ENCODE data around the gene NRXN3. TPM values are rescaled to one million over a fixed set of nuclear protein-coding genes. Genes with fewer than 3 reads are reported as not detected.

Gene NRXN3
- total RNA-seq, 1 experiment from 2014 or later = not detected

DNA sequence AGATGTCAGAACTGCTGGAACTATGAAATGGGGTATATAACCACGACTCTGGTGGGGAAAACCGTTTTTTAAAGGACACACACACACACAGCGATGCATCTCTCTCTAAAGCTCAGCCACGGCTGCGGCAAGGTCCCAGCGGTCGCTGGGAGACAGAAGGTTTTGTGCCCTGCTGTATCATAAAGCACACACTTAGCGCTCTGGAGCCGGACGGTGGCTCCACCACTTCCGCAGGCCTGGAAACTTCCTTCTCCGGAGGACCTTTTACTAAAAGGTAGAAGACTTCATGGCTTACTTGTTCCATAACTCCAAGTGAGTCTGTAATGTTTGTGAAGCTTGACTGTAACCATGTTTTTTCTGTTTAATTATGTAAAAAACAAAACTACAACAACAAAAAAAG lies 1691.9 kb downstream of the NRXN3 start:
- CTCF ChIA-PET = no interaction called here
- intact Hi-C loops (cut with micrococcal nuclease; ENCODE audit: unreplicated experiment) = no loop called here
- no peak overlapping the region for H3K27ac ChIP-seq
- H3K9me2 ChIP-seq (ENCODE audit: insufficient read depth) = no peaks in the 10 kb centered on the region
- BruUV-seq (replicated peaks) = no TSS peak
- no peaks in the 10 kb centered on the region for H3K9me3 ChIP-seq (ENCODE audit: insufficient read depth, low read depth)
- no peak for DNase-seq
- H3F3A ChIP-seq (ENCODE audit: insufficient read depth, low read depth) = no peaks in the 10 kb centered on the region
- POLR2A ChIA-PET (ENCODE audit: unreplicated experiment) = no interaction called here
- no peaks in the 10 kb centered on the region for H3K36me3 ChIP-seq (ENCODE audit: low read depth)
- H3K4me3 ChIP-seq = no peak overlapping the region
- H2AFZ ChIP-seq = no peak overlapping the region
- H3K79me2 ChIP-seq (ENCODE audit: low read depth) = no peaks in the 10 kb centered on the region
- no peak overlapping the region for H3K4me2 ChIP-seq
- no peaks in the 10 kb centered on the region for H3K4me1 ChIP-seq (replicated peaks; ENCODE audit: insufficient read depth)
- peaks cover 20% of the 10 kb centered on the region for H3K27me3 ChIP-seq (ENCODE audit: insufficient read depth, low read depth)
- H4K20me1 ChIP-seq (ENCODE audit: insufficient read depth) = no peaks in the 10 kb centered on the region
- TF ChIP-seq, protein P1, sequence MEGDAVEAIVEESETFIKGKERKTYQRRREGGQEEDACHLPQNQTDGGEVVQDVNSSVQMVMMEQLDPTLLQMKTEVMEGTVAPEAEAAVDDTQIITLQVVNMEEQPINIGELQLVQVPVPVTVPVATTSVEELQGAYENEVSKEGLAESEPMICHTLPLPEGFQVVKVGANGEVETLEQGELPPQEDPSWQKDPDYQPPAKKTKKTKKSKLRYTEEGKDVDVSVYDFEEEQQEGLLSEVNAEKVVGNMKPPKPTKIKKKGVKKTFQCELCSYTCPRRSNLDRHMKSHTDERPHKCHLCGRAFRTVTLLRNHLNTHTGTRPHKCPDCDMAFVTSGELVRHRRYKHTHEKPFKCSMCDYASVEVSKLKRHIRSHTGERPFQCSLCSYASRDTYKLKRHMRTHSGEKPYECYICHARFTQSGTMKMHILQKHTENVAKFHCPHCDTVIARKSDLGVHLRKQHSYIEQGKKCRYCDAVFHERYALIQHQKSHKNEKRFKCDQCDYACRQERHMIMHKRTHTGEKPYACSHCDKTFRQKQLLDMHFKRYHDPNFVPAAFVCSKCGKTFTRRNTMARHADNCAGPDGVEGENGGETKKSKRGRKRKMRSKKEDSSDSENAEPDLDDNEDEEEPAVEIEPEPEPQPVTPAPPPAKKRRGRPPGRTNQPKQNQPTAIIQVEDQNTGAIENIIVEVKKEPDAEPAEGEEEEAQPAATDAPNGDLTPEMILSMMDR (conservative IDR thresholded peaks at IDR 0.05) = no peak
- TF ChIP-seq EZH2 (IDR thresholded peaks at IDR 0.05; ENCODE audit: low read depth) = no peak

DNA sequence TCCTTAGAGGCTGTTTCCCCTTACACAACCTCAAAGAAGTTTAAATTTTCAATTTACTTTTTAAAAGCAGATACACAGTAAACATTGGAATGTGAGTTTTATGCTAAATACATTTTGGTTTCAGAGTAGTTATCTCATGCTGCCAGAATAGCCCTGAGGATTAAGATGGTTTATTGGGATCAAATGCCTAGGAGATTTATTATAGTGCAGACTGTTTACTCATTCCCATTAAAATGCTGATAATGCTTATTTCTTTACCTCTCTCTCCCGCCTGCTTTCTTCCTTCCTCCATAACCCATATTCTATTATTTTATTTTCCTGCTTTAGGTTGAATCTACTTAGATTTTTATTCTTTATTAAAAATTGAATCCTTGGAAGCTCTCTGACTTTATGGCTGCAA lies 1701.0 kb downstream of the NRXN3 start:
- Histone ChIP-seq H3F3A (ENCODE audit: insufficient read depth, low read depth) (no peaks in the 10 kb centered on the region), H3K27me3 (ENCODE audit: insufficient read depth, low read depth) (peaks cover 15% of the 10 kb centered on the region), H3K4me3 (no peak overlapping the region), H3K79me2 (ENCODE audit: low read depth) (no peaks in the 10 kb centered on the region), H4K20me1 (ENCODE audit: insufficient read depth) (no peaks in the 10 kb centered on the region), H3K4me1 (replicated peaks; ENCODE audit: insufficient read depth) (no peaks in the 10 kb centered on the region), H3K27ac (no peak overlapping the region), H3K36me3 (ENCODE audit: low read depth) (no peaks in the 10 kb centered on the region), H3K9me2 (ENCODE audit: insufficient read depth) (no peaks in the 10 kb centered on the region), H3K4me2 (no peak overlapping the region), H3K9me3 (ENCODE audit: insufficient read depth, low read depth) (no peaks in the 10 kb centered on the region; the same call in 1 of the 2 replicates), H2AFZ (no peak overlapping the region)
- BruUV-seq (replicated peaks) = no TSS peak
- no peak for TF ChIP-seq EZH2 (IDR thresholded peaks at IDR 0.05; ENCODE audit: low read depth)
- TF ChIP-seq, protein P1 (conservative IDR thresholded peaks at IDR 0.05) = no peak
- ChIA-PET CTCF (no interaction called here), POLR2A (ENCODE audit: unreplicated experiment) (no interaction called here)
- no peak for DNase-seq
- intact Hi-C loops (cut with micrococcal nuclease; ENCODE audit: unreplicated experiment) = no loop called here

DNA sequence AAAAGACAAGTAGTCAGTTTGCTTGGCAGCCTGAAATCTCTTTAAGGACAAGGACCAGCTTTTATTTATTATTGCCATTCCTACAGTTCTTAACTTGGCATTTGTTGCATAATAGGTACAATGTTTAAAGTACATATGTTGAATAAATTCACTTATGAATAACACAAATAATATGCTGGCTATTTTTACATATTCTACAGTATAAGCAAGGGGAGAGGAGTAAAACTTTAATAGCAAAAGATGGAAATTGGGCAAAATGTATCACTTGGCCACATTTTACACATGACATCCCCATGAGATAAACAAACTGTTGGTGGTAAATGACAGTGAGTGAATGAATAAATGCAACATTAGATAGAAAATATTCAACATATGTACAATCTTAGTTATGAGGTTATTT lies 1708.1 kb downstream of the NRXN3 start:
- no peak overlapping the region for H2AFZ ChIP-seq
- no peak overlapping the region for H3K27ac ChIP-seq
- H3K4me1 ChIP-seq (replicated peaks; ENCODE audit: insufficient read depth) = no peaks in the 10 kb centered on the region
- BruUV-seq (replicated peaks) = no TSS peak
- no peak overlapping the region for H3K4me2 ChIP-seq
- H3K4me3 ChIP-seq = no peak overlapping the region
- no peaks in the 10 kb centered on the region for H4K20me1 ChIP-seq (ENCODE audit: insufficient read depth)
- H3K9me2 ChIP-seq (ENCODE audit: insufficient read depth) = no peaks in the 10 kb centered on the region
- TF ChIP-seq, protein P1 (conservative IDR thresholded peaks at IDR 0.05) = no peak
- no peak for TF ChIP-seq EZH2 (IDR thresholded peaks at IDR 0.05; ENCODE audit: low read depth)
- no peaks in the 10 kb centered on the region for H3K36me3 ChIP-seq (ENCODE audit: low read depth)
- peaks cover 29% of the 10 kb centered on the region for H3K27me3 ChIP-seq (ENCODE audit: insufficient read depth, low read depth)
- intact Hi-C loops (cut with micrococcal nuclease; ENCODE audit: unreplicated experiment) = no loop called here
- H3K9me3 ChIP-seq (ENCODE audit: insufficient read depth, low read depth) = no peaks in the 10 kb centered on the region; the same call in 1 of the 2 replicates
- DNase-seq = no peak
- POLR2A ChIA-PET (ENCODE audit: unreplicated experiment) = no interaction called here
- CTCF ChIA-PET = no interaction called here
- no peaks in the 10 kb centered on the region for H3F3A ChIP-seq (ENCODE audit: insufficient read depth, low read depth)
- H3K79me2 ChIP-seq (ENCODE audit: low read depth) = no peaks in the 10 kb centered on the region

All from PC-9 (cell line).